Body of pancreas (tissue), 4 donors: ENCODE measurements around the gene NPY5R. TPM values are rescaled to one million over a fixed set of nuclear protein-coding genes. Genes with fewer than 3 reads are reported as not detected.
A peak's percentile ranks its signal among the peaks of the same experiment; 100 is the strongest.

ENCODE experiments used
- ATAC-seq: fragments of 150-250 bp; one replicate; pipeline ENCODE4 v1.9.1; 2016
- DNase-seq, 4 donors: peaks; one replicate each; pipeline ENCODE4 v3.0.0-alpha.2; 2019
- H3K27ac ChIP-seq, 4 donors: fragments of 200-600 bp; sonication (generic); 1 replicate in 3 of 4; 2 replicates in 1 of 4; pipeline versions ENCODE4 v1.5.1 to v1.6.1; 2016 to 2019; ENCODE audit warnings: mild to moderate bottlenecking in 1 of 4, mixed read lengths in 1 of 4, moderate library complexity in 1 of 4
- H3K27me3 ChIP-seq, 2 donors: fragments of 200-600 bp; sonication (generic); one replicate each; pipeline ENCODE4 v1.6.0; 2016; ENCODE audit warnings: mild to moderate bottlenecking in 1 of 2
- H3K36me3 ChIP-seq, 2 donors: fragments of 200-600 bp; sonication (generic); replicated peaks in 1 of 2; 2 replicates each; pipeline ENCODE4 v1.5.1; 2016; ENCODE audit warnings: low read depth in 2 of 2; ENCODE audit not compliant: insufficient read depth in 1 of 2
- H3K4me1 ChIP-seq: fragments of 200-600 bp; sonication (generic); one replicate; pipeline ENCODE4 v1.6.0; 2016
- H3K4me3 ChIP-seq, 2 donors: fragments of 200-600 bp; sonication (generic); 1 replicate in 1 of 2; 2 replicates in 1 of 2; pipeline ENCODE4 v1.5.1; 2016 to 2019
- H3K9me3 ChIP-seq, 3 donors: fragments of 200-600 bp; sonication (generic); 1 replicate in 2 of 3; 2 replicates in 1 of 3; pipeline ENCODE4 v1.5.1; 2016
- POLR2A ChIP-seq, 3 donors: fragments of 450-650 bp; IDR thresholded peaks; one replicate each; pipeline ENCODE4 v1.6.1; 2016; ENCODE audit warnings: antibody characterized with exemption in 3 of 3, mild to moderate bottlenecking in 2 of 3
- WGBS, 2 donors: methylation state at CpG; one replicate each; pipeline ENCODE4 v1.1.5; 2017; 5-methylcytosine and 5-hydroxymethylcytosine counted together
- intact Hi-C: fragments of 100-400 bp; cut with DNase I; formaldehyde crosslinking; loops from one replicate; pipeline ENCODE4 v1.15.1; 2023
- total RNA-seq, 2 donors: library from RNA; depleted of rRNA; stranded (reverse); fragments of >200 nt; gene quantifications; one replicate each; pipeline ENCODE4 v1.1.0, GENCODE V29; 2016
- TF ChIP-seq, protein P1 (sequence below), 7 experiments: fragments of 450-650 bp in 4 of 7; fragments of 200-600 bp in 3 of 7; sonication (generic) in 3 of 7; IDR thresholded peaks; one replicate each; pipeline ENCODE4 v1.5.1; 2016 to 2019; ENCODE audit warnings: antibody characterized with exemption in 7 of 7

Gene NPY5R
- total RNA-seq, 2 donors from 2014 or later, result 0.52 TPM; not detected in 1

DNA sequence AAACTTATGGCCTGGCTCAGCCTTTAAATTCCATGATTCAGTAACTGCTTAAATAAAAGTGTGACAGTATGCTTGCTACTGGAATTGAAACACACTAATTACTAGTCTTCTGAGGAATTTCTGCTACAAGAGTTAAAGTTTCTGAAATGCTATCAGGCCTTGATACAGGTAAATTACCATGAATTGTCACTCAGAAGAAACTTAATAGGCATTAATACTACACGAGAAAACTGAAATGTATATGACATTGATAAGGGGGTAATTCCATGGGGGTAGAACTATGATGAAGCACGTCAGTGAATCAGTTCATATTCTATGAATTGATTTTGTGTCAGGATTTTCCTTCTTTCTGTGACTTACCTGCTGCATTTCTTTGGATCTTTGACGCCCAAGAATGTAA is 8.3 kb upstream of the NPY5R start:
- WGBS, 2 donors, result 52 to 69% methylated on average over 3 of the region's 3 CpGs
- no peak for DNase-seq

DNA sequence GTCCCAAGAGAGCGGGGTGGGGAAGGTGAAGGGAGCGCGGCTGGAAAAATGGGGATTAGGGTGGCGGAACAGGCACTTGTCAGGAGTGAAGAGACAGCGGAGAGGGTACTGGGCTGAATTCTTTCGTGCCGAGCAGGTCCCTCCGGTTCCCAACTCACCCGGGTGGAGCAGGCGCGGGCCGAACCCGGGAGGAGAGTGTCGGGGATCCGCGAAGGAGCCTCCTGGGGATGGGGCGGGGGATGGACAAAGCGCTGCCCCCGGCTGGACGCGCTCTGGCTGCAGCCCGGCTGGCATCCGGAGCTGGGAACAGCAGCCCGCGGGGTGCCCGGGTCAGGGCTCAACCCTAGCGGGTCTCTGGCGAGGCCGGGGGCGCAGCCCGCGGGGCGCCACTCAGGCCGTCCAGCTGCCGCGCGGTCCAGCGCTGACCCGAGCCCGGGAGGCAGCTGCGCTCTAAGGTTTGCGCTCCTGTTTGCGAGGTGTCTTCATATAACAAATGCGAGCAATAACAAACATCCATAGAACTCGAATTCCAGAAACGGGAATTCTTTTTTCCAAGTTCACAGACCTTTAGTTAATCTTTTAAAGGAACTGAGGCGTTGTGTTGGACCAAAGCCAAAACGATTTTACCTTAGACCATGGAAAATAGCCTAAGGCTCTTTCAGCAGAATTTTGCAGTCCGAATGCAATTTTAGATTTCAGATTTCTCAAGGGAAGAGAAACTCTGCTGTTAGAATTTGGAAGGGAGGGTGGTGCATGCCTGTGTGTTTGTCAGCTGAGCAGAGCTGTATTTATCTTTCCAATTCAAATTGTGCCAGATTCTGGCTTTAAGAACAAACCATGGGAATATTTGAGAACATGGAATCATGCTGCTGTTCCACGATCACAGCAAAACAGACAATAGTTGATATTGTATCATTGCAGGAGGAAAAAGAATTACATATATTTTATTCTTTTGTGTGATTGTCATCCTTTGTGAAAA is 744 bp downstream of the NPY5R start:
- H3K27ac ChIP-seq, result peak overlapping the region in 3 of 4 donors; percentile 44 to 78 (median 56)
- H3K4me1 ChIP-seq, result peaks cover 15% of the 10 kb centered on the region
- peaks cover 0 to 11% of the 10 kb centered on the region in 2 donors for H3K27me3 ChIP-seq
- 2% methylated on average over 21 to 50 of the region's 50 CpGs for WGBS, 2 donors
- peak; percentile 64 for ATAC-seq
- no peaks in the 10 kb centered on the region for H3K9me3 ChIP-seq
- peak overlapping the region in 1 of 2 donors; percentile 48 for H3K4me3 ChIP-seq
- no peak for TF ChIP-seq POLR2A (IDR thresholded peaks at IDR 0.05)
- TF ChIP-seq, protein P1, sequence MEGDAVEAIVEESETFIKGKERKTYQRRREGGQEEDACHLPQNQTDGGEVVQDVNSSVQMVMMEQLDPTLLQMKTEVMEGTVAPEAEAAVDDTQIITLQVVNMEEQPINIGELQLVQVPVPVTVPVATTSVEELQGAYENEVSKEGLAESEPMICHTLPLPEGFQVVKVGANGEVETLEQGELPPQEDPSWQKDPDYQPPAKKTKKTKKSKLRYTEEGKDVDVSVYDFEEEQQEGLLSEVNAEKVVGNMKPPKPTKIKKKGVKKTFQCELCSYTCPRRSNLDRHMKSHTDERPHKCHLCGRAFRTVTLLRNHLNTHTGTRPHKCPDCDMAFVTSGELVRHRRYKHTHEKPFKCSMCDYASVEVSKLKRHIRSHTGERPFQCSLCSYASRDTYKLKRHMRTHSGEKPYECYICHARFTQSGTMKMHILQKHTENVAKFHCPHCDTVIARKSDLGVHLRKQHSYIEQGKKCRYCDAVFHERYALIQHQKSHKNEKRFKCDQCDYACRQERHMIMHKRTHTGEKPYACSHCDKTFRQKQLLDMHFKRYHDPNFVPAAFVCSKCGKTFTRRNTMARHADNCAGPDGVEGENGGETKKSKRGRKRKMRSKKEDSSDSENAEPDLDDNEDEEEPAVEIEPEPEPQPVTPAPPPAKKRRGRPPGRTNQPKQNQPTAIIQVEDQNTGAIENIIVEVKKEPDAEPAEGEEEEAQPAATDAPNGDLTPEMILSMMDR (IDR thresholded peaks at IDR 0.05), result no peak
- peak in 1 of 4 donors; percentile 9 for DNase-seq
- intact Hi-C loops, result no loop called here
- no peaks in the 10 kb centered on the region for H3K36me3 ChIP-seq

More for the DNA sequence above, 8.3 kb upstream of the NPY5R start:
- TF ChIP-seq, protein P1 (IDR thresholded peaks at IDR 0.05), result no peak
- TF ChIP-seq POLR2A (IDR thresholded peaks at IDR 0.05), result no peak
- Histone ChIP-seq H3K36me3 (no peaks in the 10 kb centered on the region), H3K4me1 (no peaks in the 10 kb centered on the region), H3K27ac (no peak overlapping the region), H3K4me3 (no peak overlapping the region), H3K9me3 (no peaks in the 10 kb centered on the region), H3K27me3 (no peaks in the 10 kb centered on the region)
- ATAC-seq, result no peak
- intact Hi-C loops, result no loop called here

- TF ChIP-seq POLR2A (IDR thresholded peaks at IDR 0.05), result no peak
- TF ChIP-seq, protein P1 (IDR thresholded peaks at IDR 0.05), result no peak
- Histone ChIP-seq H3K27ac (no peak overlapping the region), H3K4me3 (no peak overlapping the region), H3K36me3 (no peaks in the 10 kb centered on the region), H3K27me3 (no peaks in the 10 kb centered on the region), H3K4me1 (no peaks in the 10 kb centered on the region), H3K9me3 (no peaks in the 10 kb centered on the region)
- intact Hi-C loops, result no loop called here
- DNase-seq, result no peak
- ATAC-seq, result no peak
Measured at GRCh38 chr4:163350672-163351071, 7.0 kb downstream of the NPY5R start.

DNA sequence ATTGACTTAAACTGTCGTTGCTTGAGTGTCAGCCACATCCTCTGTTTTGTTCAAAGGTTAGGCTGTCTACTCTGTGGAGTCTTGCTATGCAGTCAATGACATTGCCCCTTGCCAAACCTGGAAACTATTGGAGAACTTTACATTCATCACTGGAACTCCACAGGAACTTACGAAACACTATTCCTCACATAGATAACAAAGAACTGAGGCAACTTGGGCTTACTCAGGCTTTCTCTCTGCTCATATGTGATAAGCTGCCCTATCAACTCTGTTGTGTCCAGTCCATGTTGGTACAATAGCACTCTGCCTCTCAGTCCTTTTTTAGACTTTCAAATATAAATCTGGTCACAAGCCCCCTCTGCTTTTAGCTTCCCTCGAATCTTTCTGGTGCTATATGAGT is 9.4 kb downstream of the NPY5R start:
- DNase-seq (no peak), ATAC-seq (no peak)
- no peak overlapping the region for H3K4me3 ChIP-seq
- TF ChIP-seq POLR2A (IDR thresholded peaks at IDR 0.05), result no peak
- TF ChIP-seq, protein P1 (IDR thresholded peaks at IDR 0.05), result no peak
- H3K27ac ChIP-seq, result no peak overlapping the region
- no peaks in the 10 kb centered on the region for H3K36me3 ChIP-seq
- no peaks in the 10 kb centered on the region for H3K27me3 ChIP-seq
- H3K4me1 ChIP-seq, result no peaks in the 10 kb centered on the region
- no peaks in the 10 kb centered on the region for H3K9me3 ChIP-seq
- WGBS, 2 donors, result 42 to 66% methylated on average over 3 of the region's 3 CpGs
- intact Hi-C loops, result no loop called here
